ENCODE measurements around the gene CTIF.

GRCh38 chr18:48629730-48630324 is 91.0 kb downstream of the CTIF start:
- TF ChIP-seq, protein P1, sequence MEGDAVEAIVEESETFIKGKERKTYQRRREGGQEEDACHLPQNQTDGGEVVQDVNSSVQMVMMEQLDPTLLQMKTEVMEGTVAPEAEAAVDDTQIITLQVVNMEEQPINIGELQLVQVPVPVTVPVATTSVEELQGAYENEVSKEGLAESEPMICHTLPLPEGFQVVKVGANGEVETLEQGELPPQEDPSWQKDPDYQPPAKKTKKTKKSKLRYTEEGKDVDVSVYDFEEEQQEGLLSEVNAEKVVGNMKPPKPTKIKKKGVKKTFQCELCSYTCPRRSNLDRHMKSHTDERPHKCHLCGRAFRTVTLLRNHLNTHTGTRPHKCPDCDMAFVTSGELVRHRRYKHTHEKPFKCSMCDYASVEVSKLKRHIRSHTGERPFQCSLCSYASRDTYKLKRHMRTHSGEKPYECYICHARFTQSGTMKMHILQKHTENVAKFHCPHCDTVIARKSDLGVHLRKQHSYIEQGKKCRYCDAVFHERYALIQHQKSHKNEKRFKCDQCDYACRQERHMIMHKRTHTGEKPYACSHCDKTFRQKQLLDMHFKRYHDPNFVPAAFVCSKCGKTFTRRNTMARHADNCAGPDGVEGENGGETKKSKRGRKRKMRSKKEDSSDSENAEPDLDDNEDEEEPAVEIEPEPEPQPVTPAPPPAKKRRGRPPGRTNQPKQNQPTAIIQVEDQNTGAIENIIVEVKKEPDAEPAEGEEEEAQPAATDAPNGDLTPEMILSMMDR (IDR thresholded peaks at IDR 0.05; ENCODE audit: low read length), result no peak
- TF ChIP-seq EZH2 (optimal IDR thresholded peaks at IDR 0.05; ENCODE audit: low read depth, low read length) (no peak), EZH2phosphoT487 (IDR thresholded peaks at IDR 0.05; ENCODE audit: low read length) (no peak)

All from MM.1S (cell line).